Activated CD8-positive, alpha-beta T cell treated with anti-CD3 and anti-CD28 coated beads for 36 hours (primary cell): ENCODE measurements around the gene LFNG. TPM values are rescaled to one million over a fixed set of nuclear protein-coding genes. Genes with fewer than 3 reads are reported as not detected.

Experiments used
- ATAC-seq: fragments of 200-7000 bp; cut with Tn5 transposase; one replicate; pipeline ENCODE4 v1.10.0; 2021; ENCODE audit warnings: mild to moderate bottlenecking, moderate library complexity
- CTCF ChIA-PET: fragments of 350-600 bp; sonication (Branson Sonifier 250); formaldehyde crosslinking; loops from one replicate; lab custom pipeline; 2021; ENCODE audit warnings: antibody characterized with exemption; lab: Charles Lee
- POLR2A ChIA-PET: fragments of 350-600 bp; sonication (Branson Sonifier 250); formaldehyde crosslinking; loops from one replicate; lab custom pipeline; 2021; ENCODE audit warnings: antibody characterized with exemption; lab: Charles Lee
- DNase-seq: peaks from one replicate; pipeline ENCODE4 v3.0.0-alpha.2; 2020
- H3K27ac Mint-ChIP-seq: one replicate; pipeline ENCODE4 v1.8.0; 2021; ENCODE audit warnings: mild to moderate bottlenecking, mixed read lengths
- H3K27me3 Mint-ChIP-seq: one replicate; pipeline ENCODE4 v1.8.0; 2021; ENCODE audit warnings: mixed read lengths
- H3K36me3 Mint-ChIP-seq: one replicate; pipeline ENCODE4 v1.8.0; 2021; ENCODE audit warnings: low read depth, mixed read lengths
- H3K4me1 Mint-ChIP-seq: one replicate; pipeline ENCODE4 v1.8.0; 2021; ENCODE audit warnings: low read depth, mixed read lengths
- H3K4me3 Mint-ChIP-seq: one replicate; pipeline ENCODE4 v1.8.0; 2021; ENCODE audit warnings: mild to moderate bottlenecking, moderate library complexity, mixed read lengths
- H3K9me3 Mint-ChIP-seq: one replicate; pipeline ENCODE4 v1.8.0; 2021; ENCODE audit warnings: mixed read lengths
- CTCF ChIP-seq: fragments of 200-600 bp; IDR thresholded peaks from one replicate; pipeline ENCODE4 v1.8.0; 2022; ENCODE audit warnings: antibody characterized with exemption, mild to moderate bottlenecking
- intact Hi-C: fragments of 100-400 bp; cut with micrococcal nuclease; formaldehyde crosslinking; loops from one replicate; pipeline ENCODE4 v1.10.0; 2022
- total RNA-seq, 2 experiments: library from RNA; stranded (reverse); gene quantifications; one replicate each; pipeline ENCODE4 v1.2.3, GENCODE V29; 2021

LFNG gene
- total RNA-seq, 2 experiments from 2014 or later = 50.6 TPM

DNA sequence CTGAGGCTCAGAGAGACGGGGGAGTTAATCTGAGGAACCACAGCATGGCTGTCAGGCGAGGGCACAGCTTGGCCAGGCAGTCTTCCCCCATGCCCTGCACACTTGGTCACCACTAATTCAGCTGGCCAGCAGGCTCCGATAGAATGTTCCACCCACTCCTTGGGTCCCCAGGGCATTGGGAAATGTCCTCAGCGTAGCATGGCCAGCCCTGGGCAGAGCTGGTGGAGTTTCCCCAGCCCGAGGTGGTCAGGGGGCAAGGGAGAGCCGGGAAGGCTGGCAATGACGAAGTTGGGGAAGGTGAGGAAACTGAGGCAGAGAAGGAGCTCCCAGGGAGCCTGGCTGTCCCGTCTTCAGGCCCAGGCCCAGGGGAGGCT lies 31.3 kb upstream of the LFNG start:
- Mint-ChIP-seq H3K27me3 (peaks cover 2% of the 10 kb centered on the region), H3K9me3 (peaks cover 2% of the 10 kb centered on the region), H3K4me1 (no peaks in the 10 kb centered on the region), H3K4me3 (no peak overlapping the region), H3K36me3 (no peaks in the 10 kb centered on the region), H3K27ac (no peak overlapping the region)
- DNase-seq (no peak), ATAC-seq (no peak)
- CTCF ChIA-PET = interaction anchor here (0.9 kb wide), 1 partner anchor 20 kb away, joined by 3 read pairs; no protein-coding TSS in a partner anchor
- POLR2A ChIA-PET = no interaction called here
- no peak for TF ChIP-seq CTCF
- intact Hi-C loops = no loop called here

GRCh38 chr7:2488681-2489080 lies 30.9 kb upstream of the LFNG start:
- ATAC-seq = no peak
- no peak overlapping the region for H3K4me3 Mint-ChIP-seq
- no peak for DNase-seq
- H3K27me3 Mint-ChIP-seq = peaks cover 2% of the 10 kb centered on the region
- CTCF ChIA-PET = interaction anchor here (0.9 kb wide), 1 partner anchor 20 kb away, joined by 3 read pairs; no protein-coding TSS in a partner anchor
- H3K27ac Mint-ChIP-seq = no peak overlapping the region
- POLR2A ChIA-PET = no interaction called here
- intact Hi-C loops = no loop called here
- no peaks in the 10 kb centered on the region for H3K36me3 Mint-ChIP-seq
- TF ChIP-seq CTCF = no peak
- H3K4me1 Mint-ChIP-seq = no peaks in the 10 kb centered on the region
- H3K9me3 Mint-ChIP-seq = peaks cover 2% of the 10 kb centered on the region

DNA sequence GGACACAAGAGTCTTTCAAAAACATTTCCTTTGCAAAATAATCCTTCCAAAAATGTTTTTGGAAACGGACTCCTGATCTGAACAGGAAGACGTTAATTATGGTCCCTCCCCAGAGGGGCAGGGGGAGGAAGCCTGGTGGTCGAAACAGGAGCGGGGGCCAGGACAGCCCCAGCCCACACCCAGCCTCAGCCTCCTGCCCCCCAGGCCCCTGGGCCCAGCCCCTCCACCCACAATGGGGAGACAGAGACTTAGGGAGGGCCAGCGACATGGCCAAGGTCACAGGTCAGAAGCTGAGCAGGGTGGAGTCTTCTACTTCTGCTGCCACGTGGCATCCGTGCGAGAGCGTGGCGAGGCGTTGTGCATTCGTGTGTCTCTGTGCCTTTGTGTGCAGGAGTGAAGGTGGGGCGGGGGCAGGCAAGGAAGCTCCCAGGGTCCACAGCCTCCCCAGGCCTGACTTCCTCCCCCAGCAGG lies 29.4 kb upstream of the LFNG start:
- no peak for TF ChIP-seq CTCF
- Mint-ChIP-seq H3K36me3 (no peaks in the 10 kb centered on the region), H3K27me3 (peaks cover 2% of the 10 kb centered on the region), H3K27ac (no peak overlapping the region), H3K4me3 (no peak overlapping the region), H3K4me1 (no peaks in the 10 kb centered on the region), H3K9me3 (peaks cover 2% of the 10 kb centered on the region)
- no peak for DNase-seq
- no peak for ATAC-seq
- POLR2A ChIA-PET = no interaction called here
- CTCF ChIA-PET = no interaction called here
- intact Hi-C loops = no loop called here

GRCh38 chr7:2492038-2492437 lies 27.5 kb upstream of the LFNG start:
- ChIA-PET CTCF (no interaction called here), POLR2A (no interaction called here)
- Mint-ChIP-seq H3K27ac (no peak overlapping the region), H3K36me3 (no peaks in the 10 kb centered on the region), H3K27me3 (peaks cover 6% of the 10 kb centered on the region), H3K4me3 (no peak overlapping the region), H3K9me3 (peaks cover 2% of the 10 kb centered on the region), H3K4me1 (no peaks in the 10 kb centered on the region)
- no peak for ATAC-seq
- TF ChIP-seq CTCF = no peak
- intact Hi-C loops = no loop called here
- no peak for DNase-seq

GRCh38 chr7:2493205-2494164 lies 26.1 kb upstream of the LFNG start:
- H3K27me3 Mint-ChIP-seq = peaks cover 6% of the 10 kb centered on the region
- ATAC-seq = no peak
- peaks cover 2% of the 10 kb centered on the region for H3K9me3 Mint-ChIP-seq
- intact Hi-C loops = no loop called here
- no peaks in the 10 kb centered on the region for H3K4me1 Mint-ChIP-seq
- POLR2A ChIA-PET = interaction anchor here (0.8 kb wide), 1 partner anchor 13 kb away, joined by 3 read pairs; no protein-coding TSS in a partner anchor
- no peak overlapping the region for H3K4me3 Mint-ChIP-seq
- H3K36me3 Mint-ChIP-seq = no peaks in the 10 kb centered on the region
- TF ChIP-seq CTCF = no peak
- CTCF ChIA-PET = no interaction called here
- DNase-seq = no peak
- H3K27ac Mint-ChIP-seq = no peak overlapping the region
